Measurements from ENCODE around the gene SULF2. TPM values are rescaled to one million over a fixed set of nuclear protein-coding genes. Genes with fewer than 3 reads are reported as not detected.
A peak's percentile ranks its signal among the peaks of the same experiment; 100 is the strongest.

The SULF2 gene
- total and polyA plus RNA-seq, 9 of the 15 experiments (the other 6 are each of a cell fraction or from before 2014, with no cell fraction given): 0.33 TPM; not detected in 8

- TF ChIP-seq ZKSCAN1 (IDR thresholded peaks at IDR 0.05; ENCODE audit: low read depth, low read length): no peak
- TF ChIP-seq IRF1 (CRISPR knock-in tag; IDR thresholded peaks at IDR 0.05; ENCODE audit: borderline replicate concordance): no peak
- 0 out of 4 replicates have a peak, but pooled peaks of 1 of the 2 experiments have one; percentile 19 for TF ChIP-seq RCOR1 (IDR thresholded peaks at IDR 0.05; ENCODE audit: borderline replicate concordance in 1 of 2, low read depth in 2 of 2, low read length in 2 of 2)
- no peak for TF ChIP-seq POLR2AphosphoS5 (IDR thresholded peaks at IDR 0.05; ENCODE audit: control insufficient read depth, insufficient read depth, low read depth, low read length)
- TF ChIP-seq TGIF2 (CRISPR knock-in tag; IDR thresholded peaks at IDR 0.05): no peak
- TF ChIP-seq ZSCAN29 (IDR thresholded peaks at IDR 0.05): no peak
- TF ChIP-seq HNRNPL (IDR thresholded peaks at IDR 0.05; ENCODE audit: low read depth, low read length): no peak
- TF ChIP-seq CREBBP (IDR thresholded peaks at IDR 0.05; ENCODE audit: low read depth, low read length): no peak
- no peak for TF ChIP-seq JUNB (CRISPR knock-in tag; conservative IDR thresholded peaks at IDR 0.05)
- no peak; the same call in 1 of the 2 replicates for TF ChIP-seq GABPA (tag; conservative IDR thresholded peaks at IDR 0.05; ENCODE audit: low read depth)
- no peak for TF ChIP-seq HOMEZ (CRISPR knock-in tag; IDR thresholded peaks at IDR 0.05)
- peak; percentile 70 for TF ChIP-seq SMARCE1 (IDR thresholded peaks at IDR 0.05)
- no peak for TF ChIP-seq KDM5B (IDR thresholded peaks at IDR 0.05; ENCODE audit: insufficient replicate concordance, low read depth, low read length)
- TF ChIP-seq KDM1A (IDR thresholded peaks at IDR 0.05): no peak
- TF ChIP-seq PHB2 (IDR thresholded peaks at IDR 0.05; ENCODE audit: low read depth): no peak
- no peak for TF ChIP-seq ZNF699 (CRISPR knock-in tag; IDR thresholded peaks at IDR 0.05; ENCODE audit: insufficient replicate concordance)
- TF ChIP-seq ZNF639 (CRISPR knock-in tag; conservative IDR thresholded peaks at IDR 0.05 in 1 of 2, IDR thresholded peaks at IDR 0.05 in 1 of 2): no peak
- TF ChIP-seq TAF15 (IDR thresholded peaks at IDR 0.05; ENCODE audit: low read depth, low read length): no peak
- no peak for TF ChIP-seq ZC3H8 (IDR thresholded peaks at IDR 0.05)
- no peak for TF ChIP-seq NEUROD1 (IDR thresholded peaks at IDR 0.05; ENCODE audit: borderline replicate concordance, low read depth, low read length, partially characterized antibody)
- peak; percentile 94 for TF ChIP-seq FOSL1 (tag; conservative IDR thresholded peaks at IDR 0.05)
- no peak for TF ChIP-seq MCM7 (IDR thresholded peaks at IDR 0.05)
- TF ChIP-seq ELK3 (CRISPR knock-in tag; IDR thresholded peaks at IDR 0.05): no peak
Observed at GRCh38 chr20:47610247-47610944, 174.9 kb downstream of the SULF2 start (continued).
